HepG2 (cell line): ENCODE results near the gene OR10A2. TPM values are rescaled to one million over a fixed set of nuclear protein-coding genes. Genes with fewer than 3 reads are reported as not detected.

ENCODE experiments used
- ATAC-seq: fragments of 200-7000 bp; cut with Tn5 transposase; 3 replicates; pipeline ENCODE4 v1.9.1; 2020; ENCODE audit warnings: mild to moderate bottlenecking, moderate library complexity
- BruUV-seq: library from RNA; stranded (reverse); fragments of 400-500 nt; replicated peaks from 2 replicates; lab custom pipeline; 2021; lab: Mats Ljungman, UMichigan
- CTCF ChIA-PET: fragments of 300-600 bp; formaldehyde crosslinking; extraction: SDS; loops from one replicate; lab custom pipeline; 2021; ENCODE audit warnings: low total read pairs, inconsistent platforms, low intra/inter-chr PET ratio; lab: Yijun Ruan, JAX
- POLR2A ChIA-PET: fragments of 350-600 bp; sonication (Branson Sonifier 250); formaldehyde crosslinking; loops from one replicate; lab custom pipeline; 2020; ENCODE audit warnings: antibody characterized with exemption, inconsistent platforms; lab: Yijun Ruan, JAX
- DNase-seq: peaks from one replicate; pipeline ENCODE4 v3.0.0-alpha.2; 2015; ENCODE audit warnings: low spot score
- FAIRE-seq: peaks from 3 replicates; lab custom pipeline; 2011; peaks lifted over from hg19 to GRCh38; lab: Jason Lieb, UNC
- H2AFZ ChIP-seq: one replicate; pipeline ENCODE4 v1.6.1; 2011; ENCODE audit warnings: low read length, inconsistent platforms
- H3K27ac ChIP-seq: fragments of 300-600 bp; 3 replicates; pipeline ENCODE4 v1.8.0; 2011; ENCODE audit warnings: mixed run types, mild to moderate bottlenecking, mixed read lengths, low read length, inconsistent platforms; ENCODE audit not compliant: insufficient read depth; ENCODE audit errors: extremely low read length
- H3K27me3 ChIP-seq, 2 experiments: fragments of 200-600 bp in 1 of 2; 2 replicates in 1 of 2; 3 replicates in 1 of 2; pipeline versions ENCODE4 v1.6.0 to v1.8.0; 2011; ENCODE audit warnings: low read length in 2 of 2, mild to moderate bottlenecking in 2 of 2, moderate library complexity in 2 of 2, inconsistent platforms in 1 of 2; ENCODE audit not compliant: insufficient read depth in 2 of 2, control insufficient read depth in 1 of 2
- H3K36me3 ChIP-seq, 2 experiments: fragments of 200-600 bp in 1 of 2; replicated peaks in 1 of 2; 2 replicates in 1 of 2; 3 replicates in 1 of 2; pipeline versions ENCODE4 v1.5.1 to v1.8.0; 2011; ENCODE audit warnings: low read length in 2 of 2, inconsistent platforms in 1 of 2; ENCODE audit not compliant: insufficient read depth in 2 of 2, control insufficient read depth in 1 of 2
- H3K4me1 ChIP-seq: 2 replicates; pipeline ENCODE4 v1.5.1; 2012; ENCODE audit warnings: low read length, inconsistent platforms; ENCODE audit not compliant: insufficient read depth
- H3K4me2 ChIP-seq: 2 replicates; pipeline ENCODE4 v1.6.0; 2011; ENCODE audit warnings: low read depth, low read length, inconsistent platforms
- H3K4me3 ChIP-seq, 3 experiments: fragments of 200-600 bp in 1 of 3; sonication (generic), shearing (Covaris generic) in 1 of 3; replicated peaks in 1 of 3; 2 replicates each; pipeline ENCODE4 v1.5.1; 2011 to 2016; ENCODE audit warnings: low read length in 3 of 3, inconsistent platforms in 2 of 3, low read depth in 2 of 3, mild to moderate bottlenecking in 2 of 3, control low read depth in 1 of 3, mixed read lengths in 1 of 3; ENCODE audit not compliant: insufficient read depth in 1 of 3
- H3K79me2 ChIP-seq: one replicate; pipeline ENCODE4 v1.6.1; 2011; ENCODE audit warnings: low read length, inconsistent platforms; ENCODE audit not compliant: insufficient read depth
- H3K9ac ChIP-seq: 2 replicates; pipeline ENCODE4 v1.6.0; 2011; ENCODE audit warnings: mild to moderate bottlenecking, low read depth, low read length, inconsistent platforms; ENCODE audit not compliant: insufficient read depth
- H3K9me3 ChIP-seq: 2 replicates; pipeline ENCODE4 v1.5.1; 2012; ENCODE audit warnings: mild to moderate bottlenecking, low read length
- H4K20me1 ChIP-seq: 2 replicates; pipeline ENCODE4 v1.6.0; 2011; ENCODE audit warnings: inconsistent platforms, mild to moderate bottlenecking, low read length, moderate library complexity; ENCODE audit not compliant: insufficient read depth
- POGK ChIP-seq: sonication (generic); formaldehyde crosslinking; conservative IDR thresholded peaks from 2 replicates; pipeline ENCODE4 v1.8.0; 2022; ENCODE audit warnings: mild to moderate bottlenecking, moderate library complexity, missing genetic modification reagents
- RXRA ChIP-seq: sonication (generic); formaldehyde crosslinking; IDR thresholded peaks from 2 replicates; pipeline ENCODE4 v1.5.1; 2020; ENCODE audit warnings: missing genetic modification reagents
- ZBTB37 ChIP-seq: sonication (generic); formaldehyde crosslinking; IDR thresholded peaks from 2 replicates; pipeline ENCODE4 v1.4.0; 2020; ENCODE audit warnings: mild to moderate bottlenecking, missing genetic modification reagents
- ZNF3 ChIP-seq: IDR thresholded peaks from 2 replicates; pipeline ENCODE4 v1.7.0; 2017; ENCODE audit warnings: inconsistent platforms
- ZNF556 ChIP-seq: sonication (generic); formaldehyde crosslinking; IDR thresholded peaks from 2 replicates; pipeline ENCODE4 v1.4.0; 2020; ENCODE audit warnings: mild to moderate bottlenecking, missing genetic modification reagents, borderline replicate concordance
- ZNF570 ChIP-seq: sonication (generic); formaldehyde crosslinking; IDR thresholded peaks from 2 replicates; pipeline ENCODE4 v1.4.0; 2020; ENCODE audit warnings: mild to moderate bottlenecking, missing genetic modification reagents, borderline replicate concordance
- WGBS: methylation state at CpG from one replicate; pipeline ENCODE4 v1.1.6; 2017; ENCODE audit warnings: low lambda C conversion rate; 5-methylcytosine and 5-hydroxymethylcytosine counted together
- in situ Hi-C: cut with HindIII; loops from 2 replicates; pipeline ENCODE4 v1.10.0; 2017; ENCODE audit warnings: low pct_unique_long_range_greater_than_20kb; ENCODE audit not compliant: extremely low pct_ligation_motif_present
- intact Hi-C: fragments of 100-400 bp; cut with micrococcal nuclease; formaldehyde crosslinking; loops from one replicate; pipeline ENCODE4 v1.10.0; 2022; ENCODE audit not compliant: unreplicated experiment
- polyA plus RNA-seq, 8 experiments: library from polyadenylated mRNA; depleted of rRNA in 3 of 8; stranded (reverse) in 7 of 8; unstranded in 1 of 8; fragments of >200 nt; fragmentation: Illumina TruSeq in 4 of 8; extraction: Trizol in 4 of 8; gene quantifications; 2 replicates each; pipeline versions ENCODE4 v1.2.1 to v1.2.3, GENCODE V29; 2011 to 2016; ENCODE audit warnings: low read depth in 4 of 8, missing spikeins in 1 of 8, mixed read lengths in 1 of 8; ENCODE audit not compliant: insufficient read depth in 1 of 8
- total RNA-seq, 5 experiments: library from RNA; depleted of rRNA; stranded (reverse); fragments of >200 nt; fragmentation: Illumina TruSeq; extraction: Trizol; gene quantifications; 2 replicates each; pipeline ENCODE4 v1.2.3, GENCODE V29; 2016; ENCODE audit warnings: low read depth in 1 of 5
- TF ChIP-seq, protein P1 (sequence below): sonication (generic); formaldehyde crosslinking; IDR thresholded peaks from 2 replicates; pipeline ENCODE4 v1.8.0; 2022; ENCODE audit warnings: missing genetic modification reagents, mild to moderate bottlenecking, borderline replicate concordance
- TF ChIP-seq, protein P2 (sequence below): IDR thresholded peaks from 2 replicates; pipeline ENCODE4 v1.6.1; 2016; ENCODE audit warnings: low read depth, borderline replicate concordance

The OR10A2 gene
- total and polyA plus RNA-seq, 2 of the 13 experiments (the other 11 are each of a cell fraction or from before 2014, with no cell fraction given), result not detected

- Histone ChIP-seq H3K4me3 (no peak within 1 kb of the TSS), H3K27me3 (no peaks in the 10 kb centered on the region), H3K36me3 (no peaks in the 10 kb centered on the region), H4K20me1 (no peaks in the 10 kb centered on the region), H2AFZ (no peak within 1 kb of the TSS), H3K9ac (no peak within 1 kb of the TSS), H3K4me1 (no peaks in the 10 kb centered on the region), H3K9me3 (no peaks in the 10 kb centered on the region), H3K79me2 (no peaks in the 10 kb centered on the region)
- ChIA-PET POLR2A (no interaction called here), CTCF (no interaction called here)
- intact Hi-C loops, result no loop called here
- no peak for FAIRE-seq
- no peak for DNase-seq
- in situ Hi-C loops, result no loop called here
- TF ChIP-seq, protein P1, sequence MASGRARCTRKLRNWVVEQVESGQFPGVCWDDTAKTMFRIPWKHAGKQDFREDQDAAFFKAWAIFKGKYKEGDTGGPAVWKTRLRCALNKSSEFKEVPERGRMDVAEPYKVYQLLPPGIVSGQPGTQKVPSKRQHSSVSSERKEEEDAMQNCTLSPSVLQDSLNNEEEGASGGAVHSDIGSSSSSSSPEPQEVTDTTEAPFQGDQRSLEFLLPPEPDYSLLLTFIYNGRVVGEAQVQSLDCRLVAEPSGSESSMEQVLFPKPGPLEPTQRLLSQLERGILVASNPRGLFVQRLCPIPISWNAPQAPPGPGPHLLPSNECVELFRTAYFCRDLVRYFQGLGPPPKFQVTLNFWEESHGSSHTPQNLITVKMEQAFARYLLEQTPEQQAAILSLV (CRISPR knock-in tag), result no peak
- TF ChIP-seq ZNF570 (CRISPR knock-in tag), result no peak
- no peak for TF ChIP-seq ZBTB37 (CRISPR knock-in tag)
- no peak for TF ChIP-seq POGK (CRISPR knock-in tag)
- TF ChIP-seq, protein P2, sequence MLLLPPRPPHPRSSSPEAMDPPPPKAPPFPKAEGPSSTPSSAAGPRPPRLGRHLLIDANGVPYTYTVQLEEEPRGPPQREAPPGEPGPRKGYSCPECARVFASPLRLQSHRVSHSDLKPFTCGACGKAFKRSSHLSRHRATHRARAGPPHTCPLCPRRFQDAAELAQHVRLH (CRISPR knock-in tag), result no peak
- no peak for TF ChIP-seq ZNF556
- TF ChIP-seq ZNF3, result no peak
- no peak for TF ChIP-seq RXRA
- TF ChIP-seq, all 625 proteins: peak for 0
- 0% methylated on average over 2 of the region's 2 CpGs for WGBS
- BruUV-seq, result no TSS peak
- Histone ChIP-seq H3K27ac (no peak within 1 kb of the TSS), H3K4me2 (no peak within 1 kb of the TSS)
- no peak for ATAC-seq
Observed at GRCh38 chr11:6892400-6892799, 29.5 kb downstream of the OR10A2 start, which contains the start of gene OR2D2. TSS of gene OR2D2 (minus strand) at chr11:6892500. CDS start at chr11:6892500, 0 bp downstream.
